Stimulated activated CD8-positive, alpha-beta memory T cell treated with anti-CD3 and anti-CD28 coated beads, Interleukin-12 subunit alpha, Interleukin-12 subunit beta, amount 100 ng/mL, for 1 hour (primary cell): ENCODE results near the gene GNG13.
"Not testable (repeated sequence)": the region's sequence is repeated elsewhere in the genome, so short reads cannot be mapped to it uniquely, and the experiment has no call there.

Source experiments
- DNase-seq: peaks from one replicate; pipeline ENCODE4 v3.0.0-alpha.2; 2020; ENCODE audit warnings: low read depth

The GNG13 gene

DNA sequence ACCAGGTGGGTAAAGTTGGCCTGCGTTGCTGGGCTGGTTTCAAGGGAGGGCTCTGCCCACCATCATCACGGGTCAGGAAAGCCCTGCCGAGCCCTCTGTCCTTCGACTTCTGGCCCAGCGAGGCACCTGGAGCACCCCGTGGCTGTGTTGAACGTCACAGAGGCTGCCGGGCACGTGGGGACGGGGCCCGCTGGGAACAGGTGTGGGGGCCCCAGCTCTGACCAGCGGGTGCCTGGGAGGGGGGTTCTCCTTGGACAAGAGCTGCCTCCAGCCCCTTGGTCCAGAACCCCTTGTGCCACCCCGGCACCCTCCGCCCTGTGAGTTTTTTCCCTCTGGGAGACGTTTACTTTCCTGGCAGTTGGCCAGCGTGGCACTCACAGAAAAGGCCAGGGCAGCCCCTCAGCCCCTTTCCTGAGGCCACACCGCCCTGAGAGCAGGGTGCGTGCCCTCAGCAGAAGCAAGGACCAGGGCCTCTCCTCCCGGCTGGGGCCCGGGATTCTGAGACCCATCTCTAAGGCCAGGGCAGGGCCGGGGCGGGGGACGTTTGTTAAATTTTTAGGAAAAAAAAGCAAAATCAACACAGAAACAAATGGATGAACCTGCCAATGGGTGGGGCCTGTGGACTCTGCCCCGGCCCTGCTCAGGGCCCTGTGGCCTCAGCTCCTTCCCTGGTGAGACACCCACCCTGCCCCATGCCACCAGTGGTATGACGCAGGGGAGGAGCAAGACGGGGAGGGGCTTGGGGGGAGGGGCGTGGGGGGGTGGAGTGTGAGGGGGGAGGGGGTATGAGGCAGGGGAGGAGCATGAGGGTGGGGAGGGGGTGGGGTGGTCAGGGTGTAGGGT lies 31.3 kb upstream of the GNG13 start:
- no peak for DNase-seq

DNA sequence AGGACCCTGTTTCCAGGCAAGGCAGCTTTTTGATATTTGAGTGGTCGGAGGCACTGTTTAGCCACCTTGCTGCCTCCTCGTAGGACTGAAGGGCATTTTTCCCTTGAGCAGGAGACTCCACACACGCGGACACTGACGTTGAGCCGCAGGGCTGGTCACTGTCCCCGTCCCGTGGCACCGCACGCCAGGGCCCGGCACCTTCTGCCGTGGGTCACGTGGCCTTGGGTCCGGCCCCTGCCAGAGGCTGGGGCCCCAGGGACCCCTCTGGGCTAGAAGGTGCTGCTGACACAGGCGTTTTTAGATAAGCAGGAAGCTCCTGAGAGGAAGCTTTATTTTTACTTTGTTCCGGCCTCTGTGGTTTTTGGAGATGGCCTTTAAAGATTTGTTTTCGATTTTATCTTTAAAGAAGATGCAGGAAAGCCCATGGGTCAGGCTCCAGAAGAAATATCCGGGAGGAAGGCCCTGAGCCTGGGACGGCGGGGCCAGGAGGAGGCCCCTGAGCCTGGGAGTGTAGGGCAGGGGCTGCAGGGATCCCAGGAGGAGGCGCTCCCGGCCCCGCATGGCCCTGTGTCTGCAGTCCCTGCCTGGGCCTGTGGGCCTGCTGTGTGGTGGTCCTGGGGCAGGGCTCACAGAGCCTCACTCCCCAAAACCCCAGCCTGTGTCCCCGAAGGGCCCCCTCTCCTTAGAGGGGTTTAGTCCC lies 30.5 kb upstream of the GNG13 start:
- no peak for DNase-seq

DNA sequence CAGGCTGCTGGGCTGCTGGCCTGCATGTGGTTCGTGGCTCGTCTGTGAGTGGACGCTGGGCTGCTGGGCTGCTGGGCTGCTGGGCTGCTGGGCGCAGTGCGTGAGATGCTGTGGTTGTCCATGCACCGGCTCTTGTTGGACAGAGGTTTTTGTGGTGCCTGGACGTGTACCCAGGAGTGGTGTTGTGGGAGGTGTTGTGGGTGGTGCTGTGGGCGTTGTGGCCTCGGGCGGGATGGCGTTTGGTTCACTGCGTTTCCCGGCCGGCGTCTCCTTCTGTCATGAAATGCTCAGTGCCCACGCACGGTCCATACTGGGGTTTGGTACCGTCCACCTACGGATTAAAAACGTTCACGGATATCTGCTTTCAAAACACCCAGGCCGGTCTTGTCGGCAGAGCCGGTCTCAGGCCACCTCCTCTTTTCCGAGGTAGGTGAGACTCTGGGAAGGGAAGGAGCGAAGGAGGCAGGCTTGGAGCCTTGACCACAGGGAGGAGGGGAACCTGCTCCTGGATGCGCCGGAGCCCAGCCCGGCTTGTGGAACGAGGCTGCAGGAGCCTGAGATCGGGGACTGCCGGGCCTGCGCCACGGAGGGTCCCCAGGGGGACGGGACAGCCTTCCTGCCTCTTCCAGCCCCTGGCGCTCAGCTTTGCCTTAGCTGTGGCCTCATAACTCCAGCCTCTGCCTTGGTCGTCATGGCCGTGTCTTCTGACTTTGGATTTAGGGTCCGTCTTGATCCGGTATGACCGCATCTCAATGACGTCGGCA lies 29.8 kb upstream of the GNG13 start:
- DNase-seq, result no peak

DNA sequence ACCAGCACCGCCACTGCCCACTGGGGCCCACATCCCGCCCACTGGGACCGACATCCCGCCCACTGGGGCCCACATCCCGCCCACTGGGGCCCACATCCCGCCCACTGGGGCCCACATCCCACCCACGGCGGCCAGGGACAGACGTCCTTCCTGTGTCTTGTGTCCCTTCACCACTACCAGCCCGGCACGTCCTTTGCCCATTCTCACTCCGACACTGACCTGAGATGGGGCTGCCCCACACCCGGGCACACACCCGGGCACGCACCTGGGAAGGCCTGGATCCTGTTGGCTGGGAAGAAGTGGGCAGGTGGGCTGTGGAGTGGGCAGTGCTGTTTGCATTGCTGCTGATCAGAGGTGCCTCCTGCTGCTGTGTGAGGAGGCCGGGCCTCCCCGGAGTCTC lies 28.4 kb upstream of the GNG13 start:
- no peak for DNase-seq

DNA sequence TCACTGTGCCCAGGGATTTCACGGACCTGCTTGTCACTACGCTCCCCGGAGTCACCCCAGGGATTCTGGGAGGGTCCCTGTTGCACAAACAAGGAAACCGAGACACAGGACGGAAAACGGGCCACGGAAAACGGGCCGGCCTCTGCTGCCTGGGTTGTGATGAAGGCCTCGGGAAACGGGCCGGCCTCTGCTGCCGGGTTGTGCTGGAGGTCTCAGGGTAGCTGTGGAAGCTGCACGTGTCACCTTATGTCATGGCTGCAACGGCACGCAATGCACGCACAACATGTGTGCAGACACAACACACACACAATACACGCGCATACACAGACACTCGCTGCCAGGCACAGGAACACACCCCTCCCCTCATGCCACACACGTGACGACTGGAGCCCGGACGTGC lies 27.0 kb upstream of the GNG13 start:
- no peak for DNase-seq

DNA sequence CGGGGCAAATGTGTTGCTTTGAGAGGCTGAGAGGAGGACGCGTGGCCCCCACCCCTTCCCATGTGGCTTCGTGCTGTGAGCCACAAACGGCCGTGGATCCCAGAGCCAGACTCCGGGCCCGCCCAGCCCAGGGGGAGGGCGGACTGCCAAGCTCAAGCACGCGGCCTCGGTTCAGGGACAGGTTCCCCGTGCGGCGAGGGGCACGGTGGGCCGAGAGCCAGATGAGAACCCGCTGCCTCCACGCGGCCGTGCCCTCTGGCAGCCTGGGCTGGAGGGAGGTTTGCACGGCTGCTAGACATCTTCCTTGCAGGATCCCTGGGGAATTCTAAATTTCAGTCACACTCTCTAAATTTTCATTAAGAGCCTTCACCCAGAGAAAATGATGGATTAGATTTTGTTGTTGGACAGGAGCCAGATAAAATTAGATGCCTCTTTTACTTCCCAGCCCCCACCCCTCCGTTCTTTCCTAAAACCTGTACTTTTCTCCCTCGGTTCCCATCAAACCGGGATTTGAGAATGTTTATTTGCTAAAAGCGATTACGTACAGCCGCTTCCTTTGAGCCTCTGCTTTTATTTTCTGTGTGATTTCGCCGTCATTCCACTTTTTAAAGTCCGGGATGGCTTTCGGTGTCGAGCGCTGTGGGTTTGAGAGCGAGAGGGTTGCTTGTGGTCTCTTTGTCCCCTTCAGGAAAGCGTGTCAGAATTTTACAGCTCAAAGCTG lies 25.0 kb upstream of the GNG13 start:
- DNase-seq, result no peak

DNA sequence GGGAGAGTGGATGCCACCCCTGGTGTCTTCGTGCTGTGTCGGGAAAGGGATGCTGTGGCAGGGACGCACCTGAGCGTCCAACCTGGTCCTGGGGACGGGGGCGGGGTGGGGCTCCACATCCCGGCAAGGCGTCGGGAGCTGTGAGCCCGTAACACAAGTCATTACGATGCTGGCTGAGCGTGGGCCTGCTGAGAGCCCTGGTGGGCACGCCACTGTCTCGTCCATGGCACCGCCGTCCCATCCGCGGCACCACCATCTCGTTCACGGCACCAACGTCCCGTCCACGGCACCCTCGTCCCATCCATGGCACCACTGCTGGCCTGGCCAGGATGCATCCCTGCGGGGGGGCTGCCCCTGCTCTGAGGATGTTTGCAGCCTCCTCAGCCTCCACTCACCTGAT lies 24.1 kb upstream of the GNG13 start:
- DNase-seq, result no peak

DNA sequence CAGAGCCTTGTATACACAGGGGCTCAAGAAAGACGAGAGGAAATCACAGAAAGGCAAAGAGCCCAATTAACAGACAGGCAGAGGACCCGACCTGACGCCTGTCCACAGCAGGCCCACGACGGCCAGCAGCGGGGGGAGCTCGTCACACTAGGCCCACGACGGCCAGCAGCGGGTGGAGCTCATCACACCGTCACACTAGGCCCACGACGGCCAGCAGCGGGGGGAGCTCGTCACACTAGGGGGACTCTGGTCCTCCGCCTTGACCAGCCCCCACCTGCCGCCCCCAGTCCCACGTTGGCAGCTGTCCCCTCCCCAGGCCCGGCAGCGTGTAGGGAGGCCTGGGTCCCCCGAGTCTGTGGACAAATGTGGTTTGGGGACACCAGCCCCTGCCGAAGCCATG lies 23.7 kb upstream of the GNG13 start:
- no peak for DNase-seq

DNA sequence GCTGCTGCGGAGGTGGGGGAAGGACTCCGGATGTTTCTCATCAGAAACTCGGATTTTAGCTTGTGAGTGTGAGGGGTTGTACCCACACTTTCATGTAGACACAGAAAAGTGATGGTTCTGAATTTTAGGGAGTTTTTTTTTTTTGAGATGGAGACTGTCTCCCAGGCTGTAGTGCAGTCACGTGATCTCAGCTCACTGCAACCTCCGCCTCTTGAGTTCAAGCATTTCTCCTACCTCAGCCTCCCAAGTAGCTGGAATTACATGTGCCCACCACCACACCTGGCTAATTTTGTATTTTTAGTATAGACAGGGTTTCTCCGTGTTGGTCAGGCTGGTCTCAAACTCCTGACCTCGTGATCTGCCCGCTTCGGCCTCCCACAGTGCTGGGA lies 22.4 kb upstream of the GNG13 start:
- no peak for DNase-seq

DNA sequence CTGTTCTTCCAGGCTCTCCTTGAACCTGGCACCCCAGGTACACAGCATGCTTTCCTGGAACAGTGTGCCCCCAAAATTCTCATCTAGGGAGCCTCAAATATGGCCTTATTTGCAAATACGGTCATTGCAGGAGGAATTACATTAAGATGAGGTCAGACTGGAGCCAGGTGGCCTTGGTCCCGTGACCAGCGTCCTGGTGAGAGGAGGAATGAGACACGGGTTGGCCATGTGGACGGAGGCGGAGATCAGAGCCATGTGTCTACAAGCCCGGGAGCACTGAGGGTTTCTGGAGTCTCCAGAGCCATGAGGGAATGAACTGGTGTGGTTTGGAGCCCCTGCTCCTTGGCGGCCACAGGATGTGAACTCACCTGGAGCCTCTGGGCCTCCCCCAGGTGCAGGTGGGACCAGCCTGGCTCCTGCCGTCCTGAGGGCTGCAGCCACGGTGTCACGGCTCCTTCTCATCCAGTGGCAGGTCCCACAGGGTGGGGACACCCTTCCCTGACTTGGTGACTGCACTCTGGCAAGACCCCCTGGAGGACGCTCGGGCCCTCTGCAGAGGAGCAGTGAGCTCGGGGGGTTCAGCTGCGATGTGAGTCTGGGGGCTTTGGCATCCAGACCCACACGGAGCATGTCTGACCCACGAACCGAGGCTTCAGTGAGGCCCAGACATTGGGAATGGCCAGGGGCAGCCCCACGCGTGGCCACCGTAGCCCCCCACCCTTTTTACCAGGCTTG lies 21.8 kb upstream of the GNG13 start:
- DNase-seq, result no peak

DNA sequence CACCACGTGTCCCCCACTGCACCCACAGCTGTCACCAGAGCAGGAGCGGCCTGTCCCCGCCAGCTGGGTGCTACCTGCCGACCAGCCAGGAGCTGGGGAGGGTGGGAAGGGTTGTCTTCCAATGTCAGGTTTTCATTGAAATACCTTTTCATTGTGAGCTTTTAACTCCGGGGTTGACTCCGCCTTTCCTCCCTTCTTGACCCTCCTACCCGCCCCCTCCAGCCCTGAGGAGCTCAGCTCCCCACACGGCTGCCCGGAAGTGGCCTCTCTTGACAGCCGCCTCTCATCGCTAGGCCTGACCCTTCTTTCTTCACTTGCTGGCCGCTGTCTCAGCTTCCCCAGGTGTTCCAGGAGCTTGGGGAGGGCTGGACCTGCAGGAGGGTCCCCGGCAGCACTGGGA lies 21.2 kb upstream of the GNG13 start:
- DNase-seq, result no peak

DNA sequence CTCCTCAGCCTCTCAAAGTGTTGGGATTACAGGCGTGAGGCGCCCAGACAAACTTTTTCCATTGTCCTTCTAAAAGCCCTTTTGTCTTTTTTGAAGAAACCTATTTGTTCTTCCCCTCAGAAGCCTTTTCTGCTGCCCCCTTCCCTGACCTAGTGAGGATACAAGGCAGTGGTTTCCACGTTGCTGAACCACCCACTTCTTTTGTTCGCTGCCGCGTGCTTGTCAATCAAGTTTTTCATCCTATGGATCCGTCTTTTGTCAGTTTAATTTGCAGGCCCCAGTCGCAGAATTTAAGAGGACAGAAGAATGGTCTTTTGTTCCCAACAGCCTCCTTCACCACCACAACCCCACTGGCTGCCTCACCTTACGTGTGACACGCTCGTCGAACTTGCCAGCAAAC lies 20.2 kb upstream of the GNG13 start:
- DNase-seq, result no peak

DNA sequence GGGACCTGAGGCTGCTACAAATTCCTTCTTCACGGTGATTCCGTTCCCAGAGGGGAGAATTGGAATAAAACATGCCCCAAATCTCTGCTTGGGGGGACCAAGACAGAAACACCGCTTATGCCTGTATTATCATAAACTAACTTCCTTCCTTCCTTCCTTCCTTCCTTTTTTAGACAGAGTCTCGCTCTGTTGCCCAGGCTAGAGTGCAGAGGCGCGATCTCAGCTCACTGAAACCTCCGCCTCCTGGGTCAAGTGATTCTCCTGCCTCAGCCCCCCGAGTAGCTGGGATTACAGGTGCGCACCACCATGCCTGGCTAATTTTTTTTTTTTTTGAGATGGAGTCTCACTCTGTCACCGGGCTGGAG lies 19.5 kb upstream of the GNG13 start:
- DNase-seq, result not testable (repeated sequence)

DNA sequence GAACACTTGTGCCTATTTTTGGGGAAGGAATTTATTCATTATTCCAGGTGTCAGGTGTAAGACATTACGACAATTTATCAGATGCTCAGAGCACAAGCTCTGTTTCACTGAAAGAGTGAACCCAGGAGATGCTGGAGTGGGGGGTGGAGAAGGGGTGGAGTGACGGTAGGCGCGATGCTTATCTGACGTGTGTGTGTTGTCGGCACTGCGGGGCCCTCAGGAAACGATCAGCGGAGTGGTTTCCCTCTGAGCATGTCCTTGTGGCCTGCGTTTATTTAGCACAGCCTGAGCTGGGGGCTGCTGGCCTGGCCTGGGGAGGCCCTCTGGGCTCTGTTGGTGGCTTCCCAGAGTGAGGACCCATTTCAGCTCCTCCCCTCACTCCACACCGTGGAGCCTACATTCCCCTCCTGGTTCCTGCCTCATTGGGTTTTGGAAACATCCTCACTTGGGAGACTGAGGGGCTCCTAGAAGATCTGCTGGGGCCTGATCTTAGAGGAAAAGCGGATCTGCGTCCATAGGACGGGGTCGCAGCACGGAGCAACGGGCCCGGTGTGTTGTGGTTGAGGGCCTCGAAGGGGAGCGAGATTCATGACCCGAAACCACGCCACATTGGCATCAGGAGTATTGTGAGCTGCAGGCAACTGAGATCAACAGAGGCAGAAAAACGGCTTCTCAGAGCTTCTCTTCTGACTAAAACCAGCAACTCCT lies 19.0 kb upstream of the GNG13 start:
- peak; percentile 15 for DNase-seq

DNA sequence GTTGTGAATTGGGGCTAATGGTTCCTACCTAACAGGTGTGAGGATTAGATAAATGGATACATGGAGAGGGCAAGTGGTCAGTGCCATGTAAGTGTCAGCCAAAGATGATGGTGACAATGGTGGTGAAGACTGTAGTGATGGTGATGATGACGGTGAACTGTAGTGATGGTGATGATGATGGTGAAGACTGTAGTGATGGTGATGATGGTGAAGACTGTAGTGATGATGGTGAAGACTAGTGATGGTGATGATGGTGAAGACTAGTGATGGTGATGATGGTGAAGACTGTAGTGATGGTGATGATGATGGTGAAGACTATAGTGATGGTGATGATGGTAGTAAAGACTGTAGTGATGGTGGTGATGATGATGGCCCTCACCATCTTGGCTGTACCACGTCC lies 18.1 kb upstream of the GNG13 start:
- DNase-seq, result no peak

DNA sequence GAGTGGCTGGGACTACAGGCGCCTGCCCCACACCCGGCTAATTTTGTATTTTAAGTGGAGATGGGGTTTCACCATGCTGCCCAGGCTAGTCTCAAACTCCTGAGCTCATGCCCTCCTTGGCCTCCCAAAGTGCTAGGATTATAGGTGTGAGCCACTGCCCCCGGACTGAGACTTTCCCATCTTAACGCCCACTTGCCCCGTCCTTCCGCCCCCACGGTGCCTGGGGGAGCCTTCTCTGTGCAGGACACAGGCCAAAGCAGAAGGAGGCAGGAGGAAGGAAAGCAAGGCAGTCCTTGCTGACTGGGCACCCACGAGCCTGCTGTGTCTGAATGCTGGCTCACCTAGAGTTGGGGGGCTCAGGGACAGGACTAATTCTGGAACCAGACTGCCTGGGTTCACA lies 17.6 kb upstream of the GNG13 start:
- no peak for DNase-seq

DNA sequence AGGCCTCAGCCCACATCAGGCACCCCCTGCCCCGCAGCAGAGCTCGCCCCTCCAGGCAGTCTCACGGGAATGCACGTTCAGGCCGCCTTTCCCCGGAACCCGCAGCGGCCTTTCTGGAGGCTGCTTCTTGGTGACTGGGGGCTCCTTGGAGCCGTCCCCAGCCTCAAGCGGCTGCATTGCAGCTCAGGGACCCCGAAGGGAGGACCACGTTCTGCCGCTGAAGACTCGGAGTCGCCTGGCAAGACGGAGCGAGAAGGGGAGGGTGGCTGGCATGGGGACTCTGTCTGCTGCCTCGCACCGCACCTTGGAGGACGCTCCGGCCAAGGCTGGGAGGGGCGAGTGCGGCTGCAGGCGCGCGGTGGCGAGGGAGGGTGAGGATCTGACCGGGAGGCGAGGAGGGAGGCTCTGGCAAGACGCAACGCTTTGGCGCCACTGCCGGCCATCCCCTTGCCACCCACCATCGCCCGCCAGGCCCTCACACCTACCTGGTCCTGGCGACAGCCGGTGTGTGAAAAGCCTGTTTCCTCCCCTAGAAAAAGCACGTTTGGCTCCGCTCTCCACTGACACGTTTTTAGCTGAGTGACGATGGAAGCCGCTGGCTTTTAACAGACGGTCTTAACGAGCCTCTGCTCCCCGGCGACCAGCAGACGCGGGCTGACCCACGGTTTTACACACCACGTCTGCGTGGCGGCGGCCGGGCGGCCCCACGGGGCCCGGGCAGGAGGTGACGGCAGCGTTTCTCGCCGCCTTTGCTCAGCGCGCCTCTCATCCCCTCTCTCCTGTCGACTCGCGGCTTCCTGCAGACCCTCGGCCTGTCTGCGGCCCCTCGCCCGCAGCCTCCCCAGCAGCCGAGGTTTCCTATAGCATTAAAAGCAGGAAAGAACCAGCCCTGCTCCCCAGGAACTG lies 16.7 kb upstream of the GNG13 start:
- no peak for DNase-seq

DNA sequence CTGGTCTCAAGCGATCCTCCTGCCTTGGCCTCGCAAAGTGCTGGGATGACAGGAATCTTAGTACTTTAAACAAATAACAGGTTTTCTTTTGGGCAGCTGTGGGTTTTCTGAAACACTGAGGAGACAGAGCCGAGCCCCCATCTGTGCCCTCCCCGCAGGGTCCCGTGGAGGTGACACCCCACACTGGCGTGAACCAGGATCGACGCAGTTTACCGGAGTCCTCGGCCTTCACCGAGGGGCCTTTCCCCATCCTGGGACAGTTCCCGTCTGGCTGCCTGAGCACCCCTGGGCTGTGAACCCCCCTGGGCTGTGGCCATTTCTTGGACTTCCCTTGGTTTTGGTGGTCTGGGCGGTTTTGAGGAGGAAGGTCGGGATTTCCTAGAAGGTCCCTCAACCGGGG lies 15.3 kb upstream of the GNG13 start:
- DNase-seq, result no peak

DNA sequence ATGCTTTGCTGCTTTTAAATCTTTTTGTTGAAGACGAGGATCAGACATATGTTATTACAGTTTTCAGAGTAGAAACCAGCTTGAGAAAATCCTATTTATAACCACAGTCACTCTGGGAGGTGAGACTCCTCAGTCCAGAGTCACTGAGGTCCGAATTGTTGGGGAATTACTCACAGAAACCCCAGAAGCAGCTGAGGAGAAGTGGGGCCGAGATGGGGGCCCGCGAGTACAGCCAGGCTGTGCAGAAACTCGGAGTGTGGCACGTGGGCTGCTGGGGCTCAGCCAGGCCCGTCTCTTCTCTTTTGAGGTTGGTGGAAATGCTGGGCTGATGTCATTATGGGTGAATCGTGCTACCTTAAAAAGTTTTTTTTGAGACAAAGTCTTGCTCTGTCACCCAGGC lies 14.4 kb upstream of the GNG13 start:
- no peak for DNase-seq

DNA sequence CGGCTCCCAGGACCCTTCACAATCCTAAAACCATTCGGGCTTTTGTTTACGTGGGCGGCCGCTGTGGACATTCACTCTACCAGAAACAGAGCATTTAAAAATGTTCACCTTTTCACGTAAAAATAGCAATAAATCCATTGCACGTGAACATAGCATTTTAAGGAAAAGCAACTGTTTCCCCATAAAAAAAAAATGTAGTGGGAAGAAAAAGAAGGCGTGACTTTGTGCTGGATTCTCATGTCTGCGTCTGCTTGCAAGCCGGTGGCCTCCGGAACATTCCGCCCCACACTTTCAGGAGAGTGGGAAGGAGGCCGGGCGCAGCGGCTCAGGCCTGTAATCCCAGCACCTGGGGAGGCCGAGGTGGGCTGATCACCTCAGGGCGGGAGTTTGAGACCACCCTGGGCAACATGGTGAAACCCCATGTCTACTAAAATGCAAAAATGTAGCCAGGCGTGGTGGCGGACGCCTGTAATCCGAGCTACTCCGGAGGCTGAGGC lies 13.4 kb upstream of the GNG13 start:
- DNase-seq, result no peak
